ENCODE data around the gene JADE2.

DNA sequence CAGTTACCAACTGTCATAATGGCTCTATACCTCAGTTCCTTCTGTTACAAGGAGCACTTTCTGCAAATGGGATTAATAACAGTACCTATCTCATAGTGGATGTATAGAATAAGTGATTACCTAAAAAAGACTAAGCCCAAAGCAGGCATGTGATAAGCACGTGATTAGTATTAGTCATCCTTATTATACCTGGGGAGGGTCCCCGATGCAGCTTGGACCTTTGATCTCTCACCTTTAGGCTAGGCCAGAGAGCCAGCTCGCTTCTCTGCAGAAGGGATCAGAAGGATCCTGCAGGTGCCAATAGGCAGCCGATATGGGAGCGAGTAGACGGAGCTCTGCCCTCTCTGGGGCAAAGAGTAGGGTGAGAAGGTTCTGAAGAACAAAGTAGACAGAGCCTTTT is 4.0 kb downstream of the JADE2 start:
- TF ChIP-seq, protein P1, sequence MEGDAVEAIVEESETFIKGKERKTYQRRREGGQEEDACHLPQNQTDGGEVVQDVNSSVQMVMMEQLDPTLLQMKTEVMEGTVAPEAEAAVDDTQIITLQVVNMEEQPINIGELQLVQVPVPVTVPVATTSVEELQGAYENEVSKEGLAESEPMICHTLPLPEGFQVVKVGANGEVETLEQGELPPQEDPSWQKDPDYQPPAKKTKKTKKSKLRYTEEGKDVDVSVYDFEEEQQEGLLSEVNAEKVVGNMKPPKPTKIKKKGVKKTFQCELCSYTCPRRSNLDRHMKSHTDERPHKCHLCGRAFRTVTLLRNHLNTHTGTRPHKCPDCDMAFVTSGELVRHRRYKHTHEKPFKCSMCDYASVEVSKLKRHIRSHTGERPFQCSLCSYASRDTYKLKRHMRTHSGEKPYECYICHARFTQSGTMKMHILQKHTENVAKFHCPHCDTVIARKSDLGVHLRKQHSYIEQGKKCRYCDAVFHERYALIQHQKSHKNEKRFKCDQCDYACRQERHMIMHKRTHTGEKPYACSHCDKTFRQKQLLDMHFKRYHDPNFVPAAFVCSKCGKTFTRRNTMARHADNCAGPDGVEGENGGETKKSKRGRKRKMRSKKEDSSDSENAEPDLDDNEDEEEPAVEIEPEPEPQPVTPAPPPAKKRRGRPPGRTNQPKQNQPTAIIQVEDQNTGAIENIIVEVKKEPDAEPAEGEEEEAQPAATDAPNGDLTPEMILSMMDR (IDR thresholded peaks at IDR 0.05), result no peak
- no peak for TF ChIP-seq POLR2A (IDR thresholded peaks at IDR 0.05)
